ENCODE results near the gene RRP1B.

GRCh38 chr21:43687566-43688399 lies 28.4 kb downstream of the RRP1B start:
- no peak for TF ChIP-seq POLR2A (IDR thresholded peaks at IDR 0.05)
- TF ChIP-seq CTCF (IDR thresholded peaks at IDR 0.05), result no peak

Measured in right lobe of liver (tissue), 4 donors.